ENCODE data around the gene ZNF503.

The ZNF503 gene

GRCh38 chr10:75406462-75407223 is 5.1 kb upstream of the ZNF503 start:
- no peak for DNase-seq (ENCODE audit: low spot score)

- DNase-seq (ENCODE audit: low spot score) = no peak
Measured at GRCh38 chr10:75405598-75406461, 4.3 kb upstream of the ZNF503 start.

- no peak for DNase-seq (ENCODE audit: low spot score)
Measured at GRCh38 chr10:75404815-75405597, 3.4 kb upstream of the ZNF503 start.

GRCh38 chr10:75403939-75404814 is 2.6 kb upstream of the ZNF503 start:
- DNase-seq (ENCODE audit: low spot score) = no peak

GRCh38 chr10:75403144-75403938 is 1.8 kb upstream of the ZNF503 start:
- no peak for DNase-seq (ENCODE audit: low spot score)

- DNase-seq (ENCODE audit: low spot score) = no peak
Measured at GRCh38 chr10:75402486-75403143, 1.1 kb upstream of the ZNF503 start.

- DNase-seq (ENCODE audit: low spot score) = no peak
Measured at GRCh38 chr10:75400771-75401568, 594 bp downstream of the ZNF503 start.

GRCh38 chr10:75400163-75400770 is 1.3 kb downstream of the ZNF503 start:
- DNase-seq (ENCODE audit: low spot score) = no peak

- DNase-seq (ENCODE audit: low spot score) = no peak
Measured at GRCh38 chr10:75399461-75400162, 2.0 kb downstream of the ZNF503 start.

GRCh38 chr10:75398692-75399460 is 2.7 kb downstream of the ZNF503 start:
- DNase-seq (ENCODE audit: low spot score) = no peak

- no peak for DNase-seq (ENCODE audit: low spot score)
Measured at GRCh38 chr10:75398200-75398691, 3.3 kb downstream of the ZNF503 start.

GRCh38 chr10:75397496-75398199 is 3.9 kb downstream of the ZNF503 start:
- no peak for DNase-seq (ENCODE audit: low spot score)

GRCh38 chr10:75396631-75397495 is 4.7 kb downstream of the ZNF503 start:
- no peak for DNase-seq (ENCODE audit: low spot score)

- no peak for DNase-seq (ENCODE audit: low spot score)
Measured at GRCh38 chr10:75395932-75396630, 5.5 kb downstream of the ZNF503 start.
